ENCODE results near the gene ACAA2. TPM values are rescaled to one million over a fixed set of nuclear protein-coding genes. Genes with fewer than 3 reads are reported as not detected.

Gene ACAA2
- total RNA-seq, 1 donor from 2014 or later, result 287 TPM

DNA sequence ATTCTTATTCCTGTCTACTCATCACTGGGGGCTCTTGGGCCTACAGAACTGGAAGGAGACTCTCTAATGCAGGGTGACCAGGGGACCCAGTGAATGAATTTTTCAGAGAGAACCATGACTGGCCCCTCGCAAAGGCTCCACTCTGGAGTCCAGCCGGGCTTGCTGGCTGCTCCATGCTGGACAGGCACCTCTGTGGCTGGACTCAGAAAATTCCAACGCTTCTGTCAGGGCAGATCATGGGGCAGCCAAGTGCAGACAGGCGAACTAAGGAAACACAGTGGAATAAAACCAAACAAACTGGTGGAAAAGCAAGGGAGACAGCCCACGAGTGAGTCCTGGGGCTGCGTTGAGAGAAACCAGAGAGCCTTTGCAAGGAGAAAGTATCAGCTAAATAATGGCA is 57.2 kb downstream of the ACAA2 start:
- TF ChIP-seq CTCF (IDR thresholded peaks at IDR 0.05; ENCODE audit: borderline replicate concordance), result no peak
- H3K4me1 ChIP-seq, result no peaks in the 10 kb centered on the region
- intact Hi-C loops (cut with micrococcal nuclease), result no loop called here
- DNase-seq, result no peak
- no peak overlapping the region for H3K27ac ChIP-seq (replicated peaks)
- H3K27me3 ChIP-seq (ENCODE audit: low read depth), result peaks cover 55% of the 10 kb centered on the region
- H3K36me3 ChIP-seq, result no peaks in the 10 kb centered on the region
- no peaks in the 10 kb centered on the region for H3K9me3 ChIP-seq (replicated peaks)
- no peak overlapping the region for H3K4me3 ChIP-seq

DNA sequence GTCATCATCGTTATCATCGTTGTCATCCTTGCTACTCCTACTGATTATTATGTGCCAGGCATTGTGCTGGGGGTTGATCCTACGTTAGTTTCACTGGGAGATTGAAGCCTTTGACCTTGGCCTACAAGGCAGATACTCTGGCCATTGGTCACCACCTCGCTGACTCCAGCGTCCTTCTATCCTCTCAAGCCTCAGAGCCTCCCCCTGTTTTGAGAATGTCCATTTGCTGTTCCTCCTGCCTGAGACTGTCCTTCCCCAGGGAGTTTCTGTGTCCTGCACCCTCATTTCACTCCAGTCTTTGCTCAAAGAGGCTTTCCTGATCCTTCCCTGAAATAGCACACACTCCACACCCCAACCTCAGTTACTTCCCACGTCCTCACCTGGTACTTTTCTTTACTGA is 57.8 kb downstream of the ACAA2 start:
- Histone ChIP-seq H3K27ac (replicated peaks) (no peak overlapping the region), H3K4me3 (no peak overlapping the region), H3K36me3 (no peaks in the 10 kb centered on the region), H3K27me3 (ENCODE audit: low read depth) (peaks cover 61% of the 10 kb centered on the region), H3K9me3 (replicated peaks) (no peaks in the 10 kb centered on the region), H3K4me1 (no peaks in the 10 kb centered on the region)
- DNase-seq, result no peak
- intact Hi-C loops (cut with micrococcal nuclease), result no loop called here
- no peak for TF ChIP-seq CTCF (IDR thresholded peaks at IDR 0.05; ENCODE audit: borderline replicate concordance)

DNA sequence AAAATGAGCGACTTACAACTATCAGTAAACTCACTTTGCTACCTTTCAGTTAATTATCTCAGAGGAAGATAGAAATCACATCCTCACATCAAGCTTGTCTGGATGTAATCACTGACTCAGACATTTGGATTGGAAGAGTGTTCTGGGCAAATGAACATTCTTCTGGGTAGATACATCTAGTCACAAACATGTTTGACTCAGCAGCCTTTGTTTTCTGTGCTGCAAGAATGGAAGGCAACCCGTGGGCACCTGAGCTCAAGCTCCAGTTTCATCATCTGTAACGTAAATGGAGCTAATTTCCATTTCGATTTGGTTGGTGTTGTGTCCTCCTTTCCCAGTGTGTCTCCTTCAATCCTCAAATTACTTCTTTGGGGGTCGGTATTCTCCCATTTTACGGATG is 58.5 kb downstream of the ACAA2 start:
- intact Hi-C loops (cut with micrococcal nuclease), result no loop called here
- Histone ChIP-seq H3K4me1 (no peaks in the 10 kb centered on the region), H3K27ac (replicated peaks) (no peak overlapping the region), H3K4me3 (no peak overlapping the region), H3K9me3 (replicated peaks) (no peaks in the 10 kb centered on the region), H3K36me3 (no peaks in the 10 kb centered on the region), H3K27me3 (ENCODE audit: low read depth) (peaks cover 62% of the 10 kb centered on the region)
- no peak for DNase-seq
- TF ChIP-seq CTCF (IDR thresholded peaks at IDR 0.05; ENCODE audit: borderline replicate concordance), result no peak

DNA sequence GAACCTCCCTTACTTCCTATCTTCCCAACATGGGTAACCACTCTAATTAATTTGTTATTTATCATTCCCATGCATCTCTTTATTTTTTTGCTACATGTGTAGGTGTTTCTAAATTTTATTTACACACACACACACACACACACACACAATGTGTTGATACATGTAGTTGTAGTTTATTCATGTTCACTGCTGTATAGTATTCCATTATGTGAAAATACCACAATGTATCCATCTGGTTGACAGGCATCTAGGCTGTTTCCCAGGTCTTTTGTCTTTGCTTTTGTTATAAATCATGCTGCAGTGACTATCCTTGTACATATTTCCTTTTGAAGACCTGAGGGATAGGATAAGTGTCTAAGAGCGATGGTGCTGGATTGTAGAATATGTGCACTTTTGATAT is 59.7 kb downstream of the ACAA2 start:
- H3K9me3 ChIP-seq (replicated peaks), result no peaks in the 10 kb centered on the region
- intact Hi-C loops (cut with micrococcal nuclease), result no loop called here

DNA sequence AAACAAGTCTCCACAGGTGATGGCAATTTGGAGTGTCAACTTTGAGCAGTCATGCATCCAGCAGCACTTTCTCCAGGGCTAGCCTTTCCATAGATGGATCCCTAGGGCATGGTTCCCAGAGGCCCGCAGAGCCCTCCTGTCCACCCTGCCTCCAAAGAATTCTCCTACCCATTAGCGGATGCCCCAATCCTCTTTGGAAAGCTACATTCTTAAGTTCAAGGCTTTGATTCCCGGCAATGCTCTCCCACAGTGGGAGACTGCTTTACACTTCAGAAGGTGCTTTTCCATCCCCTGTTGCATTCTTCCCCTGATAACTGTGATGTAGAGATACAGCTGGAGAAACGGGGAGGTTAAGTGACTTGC is 61.3 kb downstream of the ACAA2 start:
- no peak overlapping the region for H3K27ac ChIP-seq (replicated peaks)
- H3K36me3 ChIP-seq, result no peaks in the 10 kb centered on the region
- no peak for TF ChIP-seq CTCF (IDR thresholded peaks at IDR 0.05; ENCODE audit: borderline replicate concordance)
- peaks cover 50% of the 10 kb centered on the region for H3K27me3 ChIP-seq (ENCODE audit: low read depth)
- intact Hi-C loops (cut with micrococcal nuclease), result no loop called here
- no peaks in the 10 kb centered on the region for H3K4me1 ChIP-seq
- DNase-seq, result no peak
- no peaks in the 10 kb centered on the region for H3K9me3 ChIP-seq (replicated peaks)
- no peak overlapping the region for H3K4me3 ChIP-seq

More for the DNA sequence above, 59.7 kb downstream of the ACAA2 start:
- no peak overlapping the region for H3K27ac ChIP-seq (replicated peaks)
- H3K36me3 ChIP-seq, result no peaks in the 10 kb centered on the region
- H3K4me1 ChIP-seq, result no peaks in the 10 kb centered on the region
- peaks cover 54% of the 10 kb centered on the region for H3K27me3 ChIP-seq (ENCODE audit: low read depth)
- no peak for TF ChIP-seq CTCF (IDR thresholded peaks at IDR 0.05; ENCODE audit: borderline replicate concordance)
- DNase-seq, result no peak
- no peak overlapping the region for H3K4me3 ChIP-seq

Data from left ventricle myocardium inferior (tissue), 1 donor.